Stimulated activated CD4-positive, alpha-beta T cell treated with anti-CD3 and anti-CD28 coated beads, Interleukin-1b, Interleukin-23, amount 100 ng/mL, for 48 hours (primary cell): ENCODE data around the gene DSCAML1.
"Not testable (repeated sequence)": the region's sequence is repeated elsewhere in the genome, so short reads cannot be mapped to it uniquely, and the experiment has no call there.

Source experiments
- DNase-seq: peaks from one replicate; pipeline ENCODE4 v3.0.0-alpha.2; 2020

The DSCAML1 gene

GRCh38 chr11:117417856-117418255 is 379.2 kb downstream of the DSCAML1 start:
- no peak for DNase-seq

GRCh38 chr11:117417342-117417741 is 379.7 kb downstream of the DSCAML1 start:
- DNase-seq, result no peak

GRCh38 chr11:117415358-117415896 is 381.6 kb downstream of the DSCAML1 start:
- no peak for DNase-seq

- DNase-seq, result no peak
Measured at GRCh38 chr11:117414724-117415123, 382.3 kb downstream of the DSCAML1 start.

GRCh38 chr11:117413616-117414015 is 383.4 kb downstream of the DSCAML1 start:
- no peak for DNase-seq

- DNase-seq, result no peak
Measured at GRCh38 chr11:117412653-117413275, 384.3 kb downstream of the DSCAML1 start.

GRCh38 chr11:117412176-117412575 is 384.8 kb downstream of the DSCAML1 start:
- no peak for DNase-seq

GRCh38 chr11:117411736-117412135 is 385.3 kb downstream of the DSCAML1 start:
- DNase-seq, result no peak

- no peak for DNase-seq
Measured at GRCh38 chr11:117410861-117411710, 385.9 kb downstream of the DSCAML1 start.

GRCh38 chr11:117410238-117410637 is 386.8 kb downstream of the DSCAML1 start:
- DNase-seq, result no peak

GRCh38 chr11:117409511-117409910 is 387.5 kb downstream of the DSCAML1 start:
- no peak for DNase-seq

- no peak for DNase-seq
Measured at GRCh38 chr11:117408356-117408755, 388.7 kb downstream of the DSCAML1 start.

- no peak for DNase-seq
Measured at GRCh38 chr11:117407016-117407415, 390.0 kb downstream of the DSCAML1 start.

- not testable (repeated sequence) for DNase-seq
Measured at GRCh38 chr11:117405898-117406297, 391.1 kb downstream of the DSCAML1 start.

GRCh38 chr11:117399100-117399840 is 397.7 kb downstream of the DSCAML1 start:
- not testable (repeated sequence) for DNase-seq

GRCh38 chr11:117398618-117399017 is 398.4 kb downstream of the DSCAML1 start:
- DNase-seq, result not testable (repeated sequence)

- no peak for DNase-seq
Measured at GRCh38 chr11:117396970-117397369, 400.0 kb downstream of the DSCAML1 start.

GRCh38 chr11:117395476-117395875 is 401.5 kb downstream of the DSCAML1 start:
- DNase-seq, result no peak

- DNase-seq, result no peak
Measured at GRCh38 chr11:117394221-117394925, 402.6 kb downstream of the DSCAML1 start.

GRCh38 chr11:117392979-117393378 is 404.0 kb downstream of the DSCAML1 start:
- DNase-seq, result no peak

- no peak for DNase-seq
Measured at GRCh38 chr11:117392001-117392690, 404.9 kb downstream of the DSCAML1 start.

GRCh38 chr11:117391181-117391580 is 405.8 kb downstream of the DSCAML1 start:
- DNase-seq, result no peak
